Calu3 (cell line): Measurements from ENCODE around the gene RSPO4. TPM values are rescaled to one million over a fixed set of nuclear protein-coding genes. Genes with fewer than 3 reads are reported as not detected.

Experiments used
- BruUV-seq: library from RNA; stranded (reverse); fragments of 400-500 nt; replicated peaks from 2 replicates; lab custom pipeline; 2021; lab: Mats Ljungman, UMichigan
- CTCF ChIA-PET: fragments of 300-600 bp; sonication (Branson Sonifier 250); formaldehyde crosslinking; loops from one replicate; lab custom pipeline; 2022; ENCODE audit warnings: antibody characterized with exemption; lab: Charles Lee
- DNase-seq: peaks from one replicate; pipeline ENCODE4 v3.0.0; 2022
- H3K27ac Mint-ChIP-seq: one replicate; pipeline ENCODE4 v1.8.0; 2022; ENCODE audit warnings: mixed read lengths; ENCODE audit not compliant: unreplicated experiment
- H3K27me3 Mint-ChIP-seq: one replicate; pipeline ENCODE4 v1.8.0; 2022; ENCODE audit warnings: mixed read lengths; ENCODE audit not compliant: unreplicated experiment
- H3K36me3 Mint-ChIP-seq: one replicate; pipeline ENCODE4 v1.8.0; 2022; ENCODE audit warnings: mild to moderate bottlenecking, moderate library complexity, mixed read lengths; ENCODE audit not compliant: insufficient read depth, unreplicated experiment
- H3K4me1 Mint-ChIP-seq: one replicate; pipeline ENCODE4 v1.8.0; 2022; ENCODE audit warnings: mild to moderate bottlenecking, low read depth, mixed read lengths; ENCODE audit not compliant: unreplicated experiment
- H3K4me3 Mint-ChIP-seq: one replicate; pipeline ENCODE4 v1.8.0; 2022; ENCODE audit warnings: mild to moderate bottlenecking, low read depth, moderate library complexity, mixed read lengths; ENCODE audit not compliant: unreplicated experiment
- H3K9me3 Mint-ChIP-seq: one replicate; pipeline ENCODE4 v1.8.0; 2022; ENCODE audit warnings: low read depth, mixed read lengths; ENCODE audit not compliant: unreplicated experiment
- intact Hi-C: fragments of 100-400 bp; cut with micrococcal nuclease; formaldehyde crosslinking; loops from one replicate; pipeline ENCODE4 v1.10.0; 2022; ENCODE audit not compliant: unreplicated experiment
- total RNA-seq: library from RNA; stranded (reverse); gene quantifications from 2 replicates; pipeline ENCODE4 v1.2.3, GENCODE V29; 2022
- TF ChIP-seq, protein P1 (sequence below): fragments of 200-600 bp; IDR thresholded peaks from one replicate; pipeline ENCODE4 v1.8.0; 2022; ENCODE audit warnings: antibody characterized with exemption; ENCODE audit not compliant: unreplicated experiment

Gene RSPO4
- total RNA-seq, 1 experiment from 2014 or later, result not detected

DNA sequence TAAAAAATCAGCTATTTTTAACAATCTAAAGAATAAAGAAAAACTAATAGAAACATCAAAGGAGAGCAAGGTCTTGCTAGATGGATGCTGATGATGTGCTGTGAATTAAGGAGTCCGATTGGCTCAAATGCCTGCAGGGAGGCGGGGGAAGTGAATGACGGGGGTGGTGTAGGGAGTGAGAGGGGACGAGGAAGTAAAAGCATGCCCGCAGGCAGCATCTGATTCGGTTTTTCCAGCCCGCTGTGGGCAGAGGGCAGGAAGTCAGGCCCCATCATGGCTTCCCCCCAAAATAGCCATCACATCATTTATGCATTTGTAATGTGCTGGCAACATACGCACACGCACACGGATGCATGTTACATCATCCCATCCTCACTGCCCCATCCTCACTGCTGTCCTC is 10.3 kb downstream of the RSPO4 start:
- no peak overlapping the region for H3K27ac Mint-ChIP-seq
- H3K4me1 Mint-ChIP-seq, result peaks cover 3% of the 10 kb centered on the region
- TF ChIP-seq, protein P1, sequence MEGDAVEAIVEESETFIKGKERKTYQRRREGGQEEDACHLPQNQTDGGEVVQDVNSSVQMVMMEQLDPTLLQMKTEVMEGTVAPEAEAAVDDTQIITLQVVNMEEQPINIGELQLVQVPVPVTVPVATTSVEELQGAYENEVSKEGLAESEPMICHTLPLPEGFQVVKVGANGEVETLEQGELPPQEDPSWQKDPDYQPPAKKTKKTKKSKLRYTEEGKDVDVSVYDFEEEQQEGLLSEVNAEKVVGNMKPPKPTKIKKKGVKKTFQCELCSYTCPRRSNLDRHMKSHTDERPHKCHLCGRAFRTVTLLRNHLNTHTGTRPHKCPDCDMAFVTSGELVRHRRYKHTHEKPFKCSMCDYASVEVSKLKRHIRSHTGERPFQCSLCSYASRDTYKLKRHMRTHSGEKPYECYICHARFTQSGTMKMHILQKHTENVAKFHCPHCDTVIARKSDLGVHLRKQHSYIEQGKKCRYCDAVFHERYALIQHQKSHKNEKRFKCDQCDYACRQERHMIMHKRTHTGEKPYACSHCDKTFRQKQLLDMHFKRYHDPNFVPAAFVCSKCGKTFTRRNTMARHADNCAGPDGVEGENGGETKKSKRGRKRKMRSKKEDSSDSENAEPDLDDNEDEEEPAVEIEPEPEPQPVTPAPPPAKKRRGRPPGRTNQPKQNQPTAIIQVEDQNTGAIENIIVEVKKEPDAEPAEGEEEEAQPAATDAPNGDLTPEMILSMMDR, result no peak
- no peaks in the 10 kb centered on the region for H3K9me3 Mint-ChIP-seq
- H3K4me3 Mint-ChIP-seq, result no peak overlapping the region
- no peaks in the 10 kb centered on the region for H3K36me3 Mint-ChIP-seq
- DNase-seq, result no peak
- intact Hi-C loops, result no loop called here
- CTCF ChIA-PET, result no interaction called here
- BruUV-seq, result no TSS peak
- peaks cover 52% of the 10 kb centered on the region for H3K27me3 Mint-ChIP-seq

DNA sequence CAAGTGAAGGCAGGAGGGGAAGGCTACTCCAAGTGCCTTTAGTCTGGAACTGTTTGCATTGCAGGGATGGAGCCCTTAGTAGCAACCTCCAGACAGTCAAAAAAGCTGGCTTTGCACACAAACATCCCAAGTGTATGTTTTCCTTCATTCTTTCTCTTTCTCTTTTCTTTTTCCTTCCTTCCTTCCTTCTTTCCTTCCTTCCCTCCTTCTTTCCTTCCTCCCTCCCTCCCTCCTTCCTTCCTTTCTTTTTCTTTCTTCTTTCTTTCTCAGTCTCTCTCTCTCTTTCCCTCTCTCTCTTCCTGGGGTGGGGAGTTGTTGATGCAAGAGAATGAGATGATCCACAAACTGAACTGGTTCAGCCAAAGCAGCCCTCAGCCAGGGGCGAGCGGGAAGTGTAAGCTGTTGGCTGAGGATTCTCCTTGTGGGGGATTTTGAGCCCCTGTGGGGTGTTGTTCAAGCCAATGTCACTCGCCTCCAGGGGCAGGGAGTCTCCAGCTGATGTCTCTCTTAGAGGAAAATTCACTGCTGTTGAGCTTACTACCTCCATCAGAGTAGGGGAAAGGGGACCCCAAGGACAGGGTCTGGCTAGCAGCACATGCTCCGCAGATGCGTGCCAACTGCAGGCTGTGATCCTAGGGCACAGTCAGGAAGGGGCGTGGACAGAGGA is 11.7 kb downstream of the RSPO4 start:
- Mint-ChIP-seq H3K9me3 (no peaks in the 10 kb centered on the region), H3K4me1 (peaks cover 10% of the 10 kb centered on the region), H3K4me3 (no peak overlapping the region), H3K27ac (no peak overlapping the region), H3K27me3 (peaks cover 49% of the 10 kb centered on the region), H3K36me3 (no peaks in the 10 kb centered on the region)
- DNase-seq, result no peak
- no TSS peak for BruUV-seq
- TF ChIP-seq, protein P1, result no peak
- intact Hi-C loops, result no loop called here
- CTCF ChIA-PET, result no interaction called here

DNA sequence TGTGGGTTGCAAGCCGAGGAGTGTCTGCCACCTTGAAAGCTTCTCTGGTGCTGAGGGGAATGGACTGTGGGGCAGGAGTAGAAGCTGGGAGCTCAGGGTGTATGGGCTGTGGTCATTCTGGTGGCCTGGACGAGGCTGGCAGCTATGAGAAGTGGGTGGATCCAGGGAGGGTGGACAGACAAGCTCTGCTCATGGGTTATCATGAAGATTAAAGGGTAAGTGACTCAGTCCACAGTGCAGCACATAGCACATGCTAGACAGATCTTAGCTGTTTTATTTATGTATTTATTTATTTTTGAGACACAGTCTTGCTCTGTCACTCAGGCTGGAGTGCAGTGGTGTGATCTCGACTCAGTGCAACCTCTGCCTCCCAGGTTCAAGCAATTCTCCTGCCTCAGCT is 13.8 kb downstream of the RSPO4 start:
- no peak for DNase-seq
- H3K36me3 Mint-ChIP-seq, result no peaks in the 10 kb centered on the region
- no TSS peak for BruUV-seq
- H3K27ac Mint-ChIP-seq, result no peak overlapping the region
- peaks cover 54% of the 10 kb centered on the region for H3K27me3 Mint-ChIP-seq
- peaks cover 10% of the 10 kb centered on the region for H3K4me1 Mint-ChIP-seq
- TF ChIP-seq, protein P1, result no peak
- intact Hi-C loops, result no loop called here
- no peak overlapping the region for H3K4me3 Mint-ChIP-seq
- no peaks in the 10 kb centered on the region for H3K9me3 Mint-ChIP-seq
- CTCF ChIA-PET, result no interaction called here

DNA sequence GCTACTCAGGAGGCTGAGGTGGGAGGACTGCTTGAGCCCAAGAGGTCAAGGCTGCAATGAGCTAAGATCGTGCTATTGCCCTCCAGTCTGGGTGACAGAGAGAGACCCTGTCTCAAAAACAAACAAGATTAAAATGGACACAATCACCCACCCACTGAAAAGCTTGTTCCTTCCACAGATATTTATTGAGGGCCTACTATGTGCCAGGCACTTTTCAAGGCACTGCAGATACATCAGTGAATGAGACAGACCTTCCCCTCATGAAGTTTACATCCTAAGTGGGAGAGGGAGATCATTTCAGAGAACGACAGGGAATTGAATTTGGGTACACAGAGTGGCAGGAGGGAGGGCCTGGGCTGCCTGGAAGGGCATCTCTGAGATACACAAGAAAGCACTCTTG is 14.4 kb downstream of the RSPO4 start:
- H3K36me3 Mint-ChIP-seq, result no peaks in the 10 kb centered on the region
- CTCF ChIA-PET, result no interaction called here
- BruUV-seq, result no TSS peak
- no peak overlapping the region for H3K4me3 Mint-ChIP-seq
- H3K9me3 Mint-ChIP-seq, result no peaks in the 10 kb centered on the region
- DNase-seq, result no peak
- H3K27me3 Mint-ChIP-seq, result peaks cover 60% of the 10 kb centered on the region
- intact Hi-C loops, result no loop called here
- no peak overlapping the region for H3K27ac Mint-ChIP-seq
- H3K4me1 Mint-ChIP-seq, result peaks cover 10% of the 10 kb centered on the region
- TF ChIP-seq, protein P1, result no peak
